Caki2 (cell line): ENCODE results near the gene KCNJ15. TPM values are rescaled to one million over a fixed set of nuclear protein-coding genes. Genes with fewer than 3 reads are reported as not detected.
"Not testable (repeated sequence)": the region's sequence is repeated elsewhere in the genome, so short reads cannot be mapped to it uniquely, and the experiment has no call there.

Experiments used
- DNase-seq: peaks from one replicate; pipeline ENCODE4 v3.0.0-alpha.2; 2015; ENCODE audit warnings: low read depth
- in situ Hi-C: cut with HindIII; loops from 2 replicates; pipeline ENCODE4 v1.10.0; 2016; ENCODE audit warnings: low sequenced_read_pairs, low pct_unique_long_range_greater_than_20kb, mixed read lengths
- total RNA-seq: library from RNA; depleted of rRNA; stranded (reverse); fragments of >200 nt; shearing (Covaris generic); gene quantifications from 2 replicates; pipeline ENCODE4 v1.2.3, GENCODE V29; 2014; ENCODE audit warnings: low replicate concordance; rRNA removed

Gene KCNJ15
- total RNA-seq: not detected in 2 replicates

DNA sequence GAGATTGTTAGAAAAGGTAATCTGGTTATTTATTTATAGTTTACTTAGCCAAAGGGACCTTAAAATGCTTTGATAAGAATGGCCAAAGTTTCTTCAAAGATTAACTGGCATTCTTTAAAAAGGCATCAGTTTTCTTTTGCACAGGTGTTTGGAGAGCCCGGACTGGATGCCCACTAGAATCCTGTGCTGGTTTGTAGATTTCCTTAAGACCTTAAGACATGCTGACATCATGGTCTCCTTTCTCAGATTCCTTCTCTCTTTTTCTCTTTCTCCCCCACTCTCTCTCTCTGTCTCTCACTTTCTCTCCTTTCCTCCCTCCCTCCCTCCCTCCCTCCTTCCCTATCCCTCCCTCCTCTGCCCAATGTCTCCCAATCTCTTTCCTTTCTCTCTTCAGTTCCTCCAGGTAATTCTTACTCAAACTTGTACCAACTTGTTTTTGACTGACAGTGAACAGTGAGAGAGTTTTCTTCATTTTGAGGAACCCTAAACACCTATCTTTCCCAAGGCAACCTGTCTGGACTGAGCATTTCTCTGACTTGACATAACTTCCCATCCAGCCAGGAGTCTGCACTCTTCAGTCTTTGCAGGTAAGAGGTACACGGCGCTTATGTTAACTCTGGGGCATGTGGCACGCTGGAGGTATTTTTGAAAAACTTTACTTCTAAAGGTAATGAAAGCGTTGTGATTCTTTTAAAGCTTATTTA, at the start of gene KCNJ15:
TSS of gene KCNJ15 (plus strand) at position 393 of the 704 bp plus-strand sequence. CDS start 42,271 bp downstream, outside the sequence.
- in situ Hi-C loops: no loop called here
- DNase-seq: no peak

DNA sequence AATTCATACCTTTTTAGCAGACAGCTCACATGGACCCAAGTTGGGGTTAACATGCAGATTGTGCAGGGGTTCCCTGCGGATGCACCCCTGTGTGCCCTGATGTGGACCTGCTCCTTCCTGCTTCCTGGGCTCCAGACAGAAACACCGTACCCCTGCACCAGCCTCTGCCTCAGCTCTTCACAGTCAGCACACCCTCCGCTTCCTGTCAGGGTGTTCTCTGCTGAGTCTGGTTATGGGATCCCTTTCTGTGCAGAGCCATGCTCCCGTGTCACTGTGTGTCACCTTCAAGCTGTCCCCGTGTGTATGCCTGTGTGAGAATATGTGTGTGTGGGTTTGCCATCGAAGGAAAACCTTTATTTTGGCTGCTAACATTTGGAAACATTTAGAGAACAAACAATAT, 48.7 kb upstream of the KCNJ15 start:
- no peak for DNase-seq
- in situ Hi-C loops: no loop called here

DNA sequence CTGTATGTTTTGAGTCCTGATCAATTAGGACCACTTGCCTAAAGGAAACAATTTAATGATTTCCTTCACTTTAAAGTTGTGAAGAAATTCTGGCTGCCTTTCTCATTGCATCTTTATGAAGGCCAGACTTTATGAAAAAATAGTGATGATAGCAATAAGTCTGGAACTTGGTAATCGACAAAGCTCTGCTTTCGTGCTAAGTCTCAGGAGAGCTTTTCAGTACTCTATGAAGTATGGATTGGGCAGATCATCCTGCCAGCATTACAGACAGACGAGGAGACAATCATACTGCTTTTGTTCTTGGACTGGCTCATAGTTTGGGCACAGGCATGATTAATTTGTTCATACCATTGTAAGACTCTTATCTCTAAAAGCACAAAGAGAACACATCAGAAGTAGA, 45.5 kb upstream of the KCNJ15 start:
- in situ Hi-C loops: no loop called here
- DNase-seq: no peak

DNA sequence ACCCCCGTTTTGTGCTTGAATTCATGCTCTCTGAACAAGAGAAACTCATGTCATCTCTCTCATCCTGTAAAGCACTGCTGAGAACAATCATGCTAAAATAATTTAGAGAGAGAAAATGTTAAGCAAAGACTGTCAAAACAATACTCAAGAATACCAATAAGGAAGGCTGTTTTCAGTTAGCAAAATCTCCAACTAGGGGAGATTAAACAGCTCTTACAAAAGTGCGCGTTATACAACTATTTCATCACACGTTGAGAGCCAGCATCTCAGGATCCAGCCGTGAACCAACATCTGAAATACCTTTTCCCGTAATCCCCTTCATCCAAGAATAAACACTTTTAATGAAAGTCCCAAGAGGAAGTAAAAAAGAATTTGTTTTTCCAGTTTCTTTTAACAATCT, 44.1 kb upstream of the KCNJ15 start:
- in situ Hi-C loops: no loop called here
- no peak for DNase-seq

DNA sequence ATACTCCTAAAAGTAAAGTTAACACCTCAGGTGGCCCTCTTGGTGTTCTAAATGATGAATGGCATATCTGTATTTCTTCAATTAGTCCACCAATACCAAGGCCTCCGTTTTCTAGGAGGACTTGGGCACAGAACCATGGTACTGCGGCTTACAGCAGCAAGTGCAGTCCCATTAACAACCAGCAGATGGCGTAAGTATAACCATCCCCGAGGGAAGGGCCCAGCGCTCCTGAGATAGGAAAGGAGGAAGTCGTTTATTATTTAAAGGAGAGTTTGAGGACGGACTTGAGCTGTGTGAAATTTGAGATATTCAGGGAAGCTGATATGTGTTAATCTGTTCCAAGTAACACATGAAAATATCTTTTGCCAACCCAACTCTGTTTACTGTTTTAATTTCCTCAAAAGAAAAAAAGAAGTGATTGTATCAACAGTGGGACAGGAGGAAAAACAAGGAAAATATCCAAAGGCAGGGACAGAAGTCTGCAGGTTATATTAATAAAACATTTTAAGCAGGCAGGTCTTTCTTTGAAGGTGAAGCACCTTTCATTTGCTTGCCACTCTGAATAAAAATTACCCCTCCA, 37.7 kb upstream of the KCNJ15 start:
- DNase-seq: peak; percentile 72

DNA sequence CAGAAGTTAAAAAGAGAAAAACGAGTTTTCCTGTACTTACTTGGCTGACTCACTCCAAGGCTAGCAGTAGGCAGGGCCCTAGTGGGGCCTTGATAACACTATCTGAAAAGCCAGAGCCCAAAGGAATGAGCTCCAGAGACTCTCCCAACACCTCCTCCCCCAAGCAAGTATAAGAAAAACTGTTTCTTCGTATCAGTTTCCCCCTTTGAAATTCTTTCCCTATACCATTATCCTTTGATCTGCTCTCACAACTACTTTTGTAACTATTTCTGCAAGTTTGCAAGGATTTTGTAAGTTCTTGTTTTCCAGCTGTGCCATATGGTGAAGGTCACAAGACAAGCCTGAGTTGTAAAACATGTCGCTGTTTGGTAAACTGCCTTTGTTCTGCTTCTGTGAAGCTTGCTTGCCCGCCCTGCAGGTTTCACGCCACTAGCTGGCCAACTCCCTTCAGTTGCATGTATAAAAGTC, 36.5 kb upstream of the KCNJ15 start:
- DNase-seq: no peak
- in situ Hi-C loops: loop anchor here (10.0 kb wide), 1 partner anchor 84 kb away; no protein-coding TSS in a partner anchor

More for the DNA sequence above, 37.7 kb upstream of the KCNJ15 start:
- in situ Hi-C loops: no loop called here

DNA sequence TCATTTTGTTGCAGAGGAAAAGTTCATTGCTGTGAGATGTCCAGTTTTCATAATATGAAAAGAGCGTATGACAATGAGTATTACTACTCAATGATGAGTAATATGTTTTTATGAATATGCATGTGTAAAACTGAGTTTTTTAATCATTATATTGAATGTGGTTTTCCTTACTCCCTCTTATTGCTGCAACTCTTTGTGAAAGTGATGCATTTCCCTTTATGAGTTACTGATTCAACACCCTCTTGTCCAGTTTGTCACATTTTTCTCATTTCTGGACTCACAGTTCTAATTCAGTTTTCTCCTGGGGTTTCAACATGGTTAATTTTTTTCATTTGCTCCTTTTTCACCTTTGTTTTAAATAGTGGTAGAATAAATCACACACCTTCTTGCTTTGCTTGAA, 35.2 kb upstream of the KCNJ15 start:
- DNase-seq: no peak
- in situ Hi-C loops: loop anchor here (10.0 kb wide), 1 partner anchor 83 kb away; no protein-coding TSS in a partner anchor

DNA sequence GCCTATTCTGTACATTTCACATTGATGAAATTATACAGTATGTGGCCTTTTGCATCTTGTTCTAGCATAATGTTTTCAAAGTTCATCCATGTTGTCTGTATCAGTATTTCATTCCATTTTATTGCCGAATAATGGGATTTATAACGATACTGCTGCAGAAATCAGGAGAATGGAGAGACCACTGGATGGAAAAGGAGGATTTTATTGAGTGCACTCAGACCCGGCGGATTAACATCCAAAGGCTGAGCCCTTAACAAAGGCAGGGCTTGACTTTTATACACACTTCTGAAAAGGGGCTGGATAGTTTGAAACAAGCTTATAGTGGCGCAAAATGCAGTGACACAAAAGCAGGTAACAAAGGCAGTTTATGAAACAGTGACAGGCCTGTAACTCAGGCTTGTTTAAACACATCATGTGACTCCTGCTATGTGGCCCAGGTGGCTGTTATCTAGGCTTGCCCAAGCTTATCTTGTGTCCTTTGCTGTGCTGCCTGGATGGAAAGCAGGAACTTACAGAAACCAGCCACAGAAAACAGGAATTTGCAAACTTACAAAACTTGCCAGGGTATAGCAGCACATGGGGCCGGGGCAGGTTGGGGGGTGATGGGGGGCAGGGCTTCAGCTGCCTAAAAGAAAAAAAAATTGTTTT, 32.8 kb upstream of the KCNJ15 start:
- peak; percentile 46 for DNase-seq
- in situ Hi-C loops: loop anchor here (10.0 kb wide), 1 partner anchor 81 kb away; no protein-coding TSS in a partner anchor

DNA sequence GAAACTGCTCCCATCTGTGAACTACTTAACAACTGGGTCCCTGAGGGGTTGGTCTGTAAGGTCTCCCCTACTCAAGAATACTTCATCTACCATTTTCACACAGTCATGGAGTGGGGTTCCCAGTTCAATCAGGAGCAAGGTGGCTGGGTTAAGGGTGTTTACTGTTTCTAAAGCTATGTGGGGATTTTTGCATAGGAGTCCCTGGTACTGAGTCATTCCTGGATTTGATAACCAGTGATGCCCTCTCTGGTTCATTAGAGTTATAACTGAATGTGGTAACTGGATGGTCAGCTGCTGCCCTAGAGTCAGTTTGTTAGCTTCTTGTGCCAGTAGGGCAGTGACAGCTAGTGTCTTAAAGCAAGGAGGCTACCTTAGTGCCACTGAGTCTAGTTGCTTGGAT, 29.4 kb upstream of the KCNJ15 start:
- in situ Hi-C loops: loop anchor here (10.0 kb wide), 1 partner anchor 77 kb away; no protein-coding TSS in a partner anchor
- DNase-seq: no peak

DNA sequence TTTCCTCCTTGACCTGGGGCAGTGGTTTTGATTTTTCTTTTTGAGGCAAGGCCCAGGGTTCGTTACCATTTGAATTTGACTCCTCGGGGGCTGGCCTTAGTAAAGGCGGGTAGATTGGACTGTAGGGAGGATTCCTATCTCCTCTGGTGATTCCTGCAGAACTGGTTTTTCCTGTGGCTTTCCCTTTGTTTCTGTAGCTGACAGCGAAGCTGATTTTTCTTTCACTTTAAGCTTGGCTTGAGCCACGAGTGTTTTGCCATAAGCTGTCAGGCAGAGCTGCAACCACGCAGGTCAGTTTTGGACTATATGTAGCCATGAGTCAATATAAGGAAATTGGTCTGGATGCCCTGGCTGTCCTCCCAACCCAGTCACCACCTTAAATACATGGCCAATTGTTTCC, 28.7 kb upstream of the KCNJ15 start:
- no peak for DNase-seq
- in situ Hi-C loops: loop anchor here (10.0 kb wide), 1 partner anchor 77 kb away; no protein-coding TSS in a partner anchor

DNA sequence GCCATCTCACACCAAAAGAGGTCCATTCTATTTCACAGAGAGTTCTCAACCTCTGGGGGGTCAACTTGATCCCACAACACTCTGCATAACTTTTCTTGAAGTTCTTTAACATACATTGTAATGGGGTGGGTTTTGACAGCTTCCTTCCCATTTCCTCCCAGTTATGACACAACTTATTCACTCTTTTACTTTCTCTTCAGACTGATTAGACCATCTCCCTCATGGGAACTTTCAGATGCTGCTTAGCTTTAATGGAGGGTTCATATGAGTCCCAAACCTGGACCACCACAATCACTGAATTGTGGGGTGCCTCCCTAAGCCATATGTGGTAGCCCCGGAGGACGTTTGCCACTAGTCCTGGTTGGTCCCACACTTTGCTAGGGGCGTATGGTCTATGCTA, 28.3 kb upstream of the KCNJ15 start:
- in situ Hi-C loops: loop anchor here (10.0 kb wide), 1 partner anchor 76 kb away; no protein-coding TSS in a partner anchor
- no peak for DNase-seq

DNA sequence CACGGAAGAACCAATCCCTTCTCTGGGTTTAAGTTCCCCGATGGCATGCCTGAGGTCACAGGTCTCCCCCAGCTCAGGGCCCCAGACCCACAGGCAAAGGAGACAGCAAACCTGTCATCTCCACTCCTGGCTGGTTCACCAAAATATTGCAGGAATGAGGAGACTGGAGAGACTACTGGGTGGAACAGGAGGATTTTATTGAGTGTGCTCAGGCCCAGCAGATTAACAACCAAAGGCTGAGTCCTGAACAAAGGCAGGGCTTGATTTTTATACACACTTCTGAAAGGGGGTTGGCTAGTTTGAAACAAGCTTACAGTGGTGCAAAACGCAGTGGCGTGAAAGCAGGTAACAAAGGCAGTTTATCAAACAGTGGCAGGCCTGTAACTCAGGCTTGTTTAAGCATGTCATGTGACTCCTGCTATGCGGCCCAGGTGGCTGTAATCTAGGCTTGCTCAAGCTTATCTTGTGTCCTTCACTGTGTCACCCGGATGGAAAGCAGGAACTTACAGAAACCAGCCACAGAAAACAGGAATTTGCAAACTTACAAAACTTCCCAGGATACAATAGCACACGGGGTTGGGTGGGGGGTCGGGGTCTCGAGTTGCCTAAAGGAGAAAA, 27.4 kb upstream of the KCNJ15 start:
- peak; percentile 30 for DNase-seq
- in situ Hi-C loops: loop anchor here (10.0 kb wide), 1 partner anchor 75 kb away; no protein-coding TSS in a partner anchor

DNA sequence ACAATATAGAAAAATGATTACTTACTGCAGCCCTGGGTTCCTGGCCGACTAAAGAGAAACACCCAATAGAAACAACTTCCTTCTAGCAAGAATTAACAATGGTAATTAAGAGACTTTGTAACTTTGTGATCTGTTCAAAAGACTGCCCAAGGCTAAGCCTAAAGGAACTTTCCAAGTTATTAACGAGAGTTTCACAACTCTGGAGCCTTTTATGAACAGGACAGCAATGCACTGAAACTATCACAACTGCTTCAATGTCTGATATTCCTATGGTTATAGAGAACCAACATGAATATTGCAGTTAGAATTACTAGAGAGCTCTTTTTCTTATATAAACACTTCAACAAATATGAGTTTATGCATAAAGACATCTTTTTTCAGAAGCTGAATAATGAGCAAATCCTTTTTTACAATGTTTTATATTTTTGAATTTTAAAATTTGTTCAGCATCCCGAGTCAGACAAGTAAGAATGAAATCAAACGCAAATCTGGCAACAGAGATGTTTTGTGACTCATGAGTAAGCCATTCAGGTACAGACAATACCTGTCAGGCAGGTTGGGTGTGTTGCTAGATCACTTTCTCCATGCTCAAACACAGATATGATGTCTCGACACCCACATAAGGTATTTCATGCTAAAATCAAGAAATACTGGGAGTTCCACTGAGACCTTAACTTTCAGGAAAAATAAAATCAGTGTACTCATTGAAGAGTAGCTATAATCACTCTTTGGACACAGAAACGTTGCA, 22.2 kb upstream of the KCNJ15 start:
- in situ Hi-C loops: no loop called here
- no peak for DNase-seq

DNA sequence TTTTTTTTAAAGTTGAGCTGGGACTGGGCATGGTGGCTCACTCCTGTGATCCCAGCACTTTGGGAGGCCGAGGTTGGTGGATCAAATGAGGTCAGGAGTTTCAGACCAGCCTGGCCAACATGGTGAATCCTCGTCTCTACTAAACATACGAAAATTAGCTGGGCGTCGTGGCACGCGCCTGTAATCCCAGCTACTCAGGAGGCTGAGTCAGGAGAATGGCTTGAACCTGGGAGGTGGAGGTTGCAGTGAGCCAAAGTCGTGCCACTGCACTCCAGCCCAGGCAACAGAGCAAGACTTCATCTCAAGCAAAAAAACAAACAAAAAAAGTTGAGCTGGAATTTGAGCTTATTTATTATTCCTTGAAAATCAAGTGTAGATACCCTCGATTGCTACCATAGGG, 21.5 kb upstream of the KCNJ15 start:
- in situ Hi-C loops: not testable (repeated sequence)

DNA sequence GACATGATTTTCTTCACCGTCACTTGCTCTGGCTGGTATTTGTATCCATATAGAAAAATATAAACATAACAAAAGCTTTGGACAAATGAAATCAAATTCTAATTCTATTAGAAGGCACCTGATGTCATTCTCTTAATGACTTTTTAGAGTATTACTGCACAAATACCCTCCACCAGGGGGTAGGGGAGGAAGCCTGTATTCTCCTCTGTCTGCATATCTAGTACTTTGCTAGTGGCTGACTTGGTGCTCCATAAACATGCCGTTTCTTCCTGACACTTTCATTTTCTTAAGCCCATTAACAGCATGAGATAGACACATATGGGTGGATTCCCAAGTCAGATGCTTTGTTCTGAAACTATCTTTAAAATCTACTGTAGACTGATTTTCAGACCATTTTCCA, 20.6 kb upstream of the KCNJ15 start:
- in situ Hi-C loops: no loop called here
- DNase-seq: no peak

More for the DNA sequence above, 21.5 kb upstream of the KCNJ15 start:
- DNase-seq: not testable (repeated sequence)

DNA sequence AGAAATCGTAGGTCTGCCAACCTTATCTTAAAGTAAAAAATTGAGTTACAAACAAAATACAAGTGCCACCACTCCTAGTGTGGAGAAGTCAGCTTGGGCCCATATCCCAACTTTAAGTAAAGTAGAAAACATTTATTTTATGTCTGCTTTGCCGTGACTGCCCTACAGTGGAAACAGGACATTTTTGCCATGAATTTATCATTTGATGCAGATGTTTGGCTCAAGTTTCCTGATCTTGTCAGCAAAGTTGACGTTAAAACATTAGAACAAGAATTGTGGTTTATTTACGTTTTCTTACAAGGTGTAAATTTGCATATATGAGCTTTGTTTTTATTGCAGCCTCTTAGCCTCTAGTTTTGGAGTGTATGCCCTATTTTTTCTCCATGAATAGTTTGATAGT, 17.1 kb upstream of the KCNJ15 start:
- in situ Hi-C loops: no loop called here

DNA sequence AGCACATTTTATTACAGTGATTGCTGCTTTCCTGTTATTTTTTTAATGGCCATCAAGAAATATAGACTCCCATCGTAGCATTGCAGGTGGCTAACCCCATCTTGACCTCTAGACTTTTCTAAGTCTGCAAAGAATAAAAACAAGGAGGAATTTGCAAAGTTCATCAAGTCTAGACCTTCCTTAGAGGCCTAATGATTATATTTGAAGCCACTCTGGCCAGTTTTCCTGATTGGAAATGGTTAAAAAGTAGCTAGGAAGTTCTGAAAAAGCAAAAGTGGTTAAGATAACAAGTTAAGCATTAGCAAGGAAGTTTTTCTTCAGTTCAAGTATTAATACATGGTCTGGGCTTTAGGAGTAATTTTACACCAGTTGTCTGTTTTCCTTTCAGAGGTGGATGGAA, 16.7 kb upstream of the KCNJ15 start:
- no peak for DNase-seq
- in situ Hi-C loops: no loop called here

More for the DNA sequence above, 17.1 kb upstream of the KCNJ15 start:
- DNase-seq: no peak
